Activated CD8-positive, alpha-beta T cell treated with anti-CD3 and anti-CD28 coated beads, Interleukin-2, amount 10 ng/mL, durations not matched to agents 7 days and 5 days (primary cell): ENCODE data around the gene TARBP1. TPM values are rescaled to one million over a fixed set of nuclear protein-coding genes. Genes with fewer than 3 reads are reported as not detected.

Source experiments
- ATAC-seq: fragments of 150-1000 bp; cut with Tn5 transposase; one replicate; pipeline ENCODE4 v1.10.0; 2021; ENCODE audit warnings: moderate library complexity
- CTCF ChIA-PET: fragments of 350-600 bp; sonication (Branson Sonifier 250); formaldehyde crosslinking; loops from one replicate; lab custom pipeline; 2021; ENCODE audit warnings: antibody characterized with exemption; lab: Charles Lee
- POLR2A ChIA-PET: fragments of 350-600 bp; sonication (Branson Sonifier 250); formaldehyde crosslinking; loops from one replicate; lab custom pipeline; 2021; ENCODE audit warnings: antibody characterized with exemption; lab: Charles Lee
- DNase-seq: peaks from one replicate; pipeline ENCODE4 v3.0.0-alpha.2; 2020
- H3K27ac Mint-ChIP-seq: one replicate; pipeline ENCODE4 v1.8.0; 2021; ENCODE audit warnings: mild to moderate bottlenecking, mixed read lengths
- H3K27me3 Mint-ChIP-seq: one replicate; pipeline ENCODE4 v1.8.0; 2021; ENCODE audit warnings: low read depth, mixed read lengths
- H3K36me3 Mint-ChIP-seq: one replicate; pipeline ENCODE4 v1.8.0; 2021; ENCODE audit warnings: low read depth, mixed read lengths
- H3K4me1 Mint-ChIP-seq: one replicate; pipeline ENCODE4 v1.8.0; 2021; ENCODE audit warnings: low read depth, mixed read lengths
- H3K4me3 Mint-ChIP-seq: one replicate; pipeline ENCODE4 v1.8.0; 2021; ENCODE audit warnings: mild to moderate bottlenecking, mixed read lengths
- H3K9me3 Mint-ChIP-seq: one replicate; pipeline ENCODE4 v1.8.0; 2022; ENCODE audit warnings: mixed read lengths; ENCODE audit not compliant: insufficient read depth
- total RNA-seq, 2 experiments: library from RNA; stranded (reverse); gene quantifications; one replicate each; pipeline ENCODE4 v1.2.3, GENCODE V29; 2021

Gene TARBP1
- total RNA-seq, 2 experiments from 2014 or later = 35.7 TPM

GRCh38 chr1:234489698-234490077 is 10.7 kb upstream of the TARBP1 start:
- Mint-ChIP-seq H3K27ac (no peak overlapping the region), H3K9me3 (no peaks in the 10 kb centered on the region), H3K4me1 (peaks cover 31% of the 10 kb centered on the region), H3K4me3 (no peak overlapping the region), H3K36me3 (no peaks in the 10 kb centered on the region), H3K27me3 (no peaks in the 10 kb centered on the region)
- CTCF ChIA-PET = interaction anchor here (0.5 to 3.6 kb wide), 3 partner anchors 11 to 615 kb away, joined by 3 to 27 read pairs (median 3); no protein-coding TSS in a partner anchor
- DNase-seq (no peak), ATAC-seq (no peak)
- POLR2A ChIA-PET = interaction anchor here (0.6 kb wide), 1 partner anchor 10 kb away, joined by 3 read pairs; no protein-coding TSS in a partner anchor

DNA sequence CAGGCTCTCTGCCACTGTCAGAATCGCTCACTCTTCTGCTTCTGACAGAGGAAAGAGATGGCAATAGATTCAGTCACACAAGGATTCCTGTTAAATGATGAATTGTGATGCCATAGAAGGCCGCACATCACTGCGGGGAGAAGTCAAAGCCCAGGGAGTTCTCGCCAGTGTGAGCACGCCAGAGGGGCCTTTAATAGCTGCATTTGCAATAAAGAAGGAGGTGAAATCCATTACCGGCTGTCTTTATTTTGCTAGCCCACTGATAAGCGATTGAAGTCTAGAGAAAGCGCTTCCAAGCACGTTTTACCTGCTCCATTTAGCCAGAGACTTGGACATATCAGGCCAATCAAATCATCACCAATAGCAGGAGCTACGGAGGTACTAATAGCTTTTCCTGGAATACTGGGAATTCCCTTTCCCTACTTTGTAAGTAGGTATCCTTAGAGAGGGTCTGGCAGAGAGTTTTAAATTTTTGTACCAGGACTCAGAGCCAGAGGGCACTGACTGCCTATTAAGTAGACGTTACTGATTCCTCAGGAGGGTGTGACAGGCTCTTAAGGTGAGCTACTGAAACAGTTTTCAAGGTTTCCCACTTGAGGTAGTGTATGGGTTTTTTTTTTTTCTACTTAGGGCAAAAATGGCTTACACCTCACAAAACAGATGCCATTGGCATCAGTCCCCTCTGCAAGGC is 10.2 kb upstream of the TARBP1 start:
- DNase-seq = no peak
- Mint-ChIP-seq H3K27ac (no peak overlapping the region), H3K36me3 (no peaks in the 10 kb centered on the region), H3K4me1 (peaks cover 31% of the 10 kb centered on the region), H3K27me3 (no peaks in the 10 kb centered on the region), H3K4me3 (no peak overlapping the region), H3K9me3 (no peaks in the 10 kb centered on the region)
- CTCF ChIA-PET = interaction anchor here (0.5 to 3.6 kb wide), 3 partner anchors 11 to 616 kb away, joined by 3 to 27 read pairs (median 3); no protein-coding TSS in a partner anchor
- no peak for ATAC-seq
- POLR2A ChIA-PET = interaction anchor here (0.6 kb wide), 1 partner anchor 10 kb away, joined by 3 read pairs; no protein-coding TSS in a partner anchor

DNA sequence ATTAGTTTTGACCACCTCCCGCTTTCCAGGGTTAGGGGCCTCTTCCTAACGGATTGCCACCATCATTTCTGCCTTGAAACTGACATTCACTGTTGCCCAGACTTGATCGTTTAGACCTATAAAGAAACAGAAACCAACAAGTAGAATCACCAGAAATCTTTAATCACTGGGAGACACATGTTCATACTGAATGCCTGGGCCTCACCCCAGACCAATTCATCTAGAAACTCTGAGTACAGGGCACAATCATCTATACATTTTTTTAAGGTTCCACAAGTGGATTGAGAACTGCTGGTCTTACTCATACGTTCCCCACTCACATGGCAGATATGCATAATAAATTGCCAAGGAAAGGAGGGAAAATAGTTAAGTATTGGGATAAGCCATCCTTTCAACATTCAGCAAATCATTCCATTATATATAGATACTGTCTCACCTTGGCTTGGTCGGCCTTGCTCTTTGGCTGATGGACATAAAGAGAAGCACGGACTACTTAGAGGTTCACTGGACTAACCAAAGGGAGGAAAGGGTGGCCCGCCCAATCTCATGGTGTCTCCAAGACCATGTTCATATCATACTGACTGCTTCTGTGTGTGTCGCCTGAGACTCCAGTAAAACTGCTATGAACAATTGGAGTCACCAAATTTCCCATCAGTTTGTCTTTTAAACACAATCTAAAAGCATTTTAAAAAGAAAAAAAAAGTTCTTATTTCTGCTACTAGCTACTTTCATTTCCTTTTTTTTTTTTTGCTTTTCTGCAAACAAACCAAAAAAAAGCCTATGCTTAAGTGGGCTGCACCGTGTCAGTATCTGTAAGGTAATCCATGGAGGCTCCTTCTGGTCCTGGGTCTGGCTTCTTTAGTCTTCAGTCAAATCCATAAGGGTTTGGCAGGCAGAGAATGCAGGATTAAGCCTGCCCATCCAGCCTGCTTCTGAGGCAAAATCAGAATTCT is 9.4 kb upstream of the TARBP1 start:
- CTCF ChIA-PET = interaction anchor here (0.7 to 3.6 kb wide), 30 partner anchors 7 to 1016 kb away, joined by 3 to 27 read pairs (median 5); partner anchors contain the start of genes B3GALNT2, IRF2BP2 and TOMM20
- Mint-ChIP-seq H3K27ac (peak overlapping the region; percentile 9), H3K9me3 (no peaks in the 10 kb centered on the region), H3K4me1 (peaks cover 31% of the 10 kb centered on the region), H3K4me3 (peak overlapping the region; percentile 8), H3K36me3 (no peaks in the 10 kb centered on the region), H3K27me3 (peaks cover 4% of the 10 kb centered on the region)
- no peak for ATAC-seq
- POLR2A ChIA-PET = interaction anchor here (1.1 to 1.6 kb wide), 3 partner anchors 10 to 840 kb away, joined by 3 to 7 read pairs (median 4); partner anchors contain the start of genes ARID4B and GGPS1
- no peak for DNase-seq

DNA sequence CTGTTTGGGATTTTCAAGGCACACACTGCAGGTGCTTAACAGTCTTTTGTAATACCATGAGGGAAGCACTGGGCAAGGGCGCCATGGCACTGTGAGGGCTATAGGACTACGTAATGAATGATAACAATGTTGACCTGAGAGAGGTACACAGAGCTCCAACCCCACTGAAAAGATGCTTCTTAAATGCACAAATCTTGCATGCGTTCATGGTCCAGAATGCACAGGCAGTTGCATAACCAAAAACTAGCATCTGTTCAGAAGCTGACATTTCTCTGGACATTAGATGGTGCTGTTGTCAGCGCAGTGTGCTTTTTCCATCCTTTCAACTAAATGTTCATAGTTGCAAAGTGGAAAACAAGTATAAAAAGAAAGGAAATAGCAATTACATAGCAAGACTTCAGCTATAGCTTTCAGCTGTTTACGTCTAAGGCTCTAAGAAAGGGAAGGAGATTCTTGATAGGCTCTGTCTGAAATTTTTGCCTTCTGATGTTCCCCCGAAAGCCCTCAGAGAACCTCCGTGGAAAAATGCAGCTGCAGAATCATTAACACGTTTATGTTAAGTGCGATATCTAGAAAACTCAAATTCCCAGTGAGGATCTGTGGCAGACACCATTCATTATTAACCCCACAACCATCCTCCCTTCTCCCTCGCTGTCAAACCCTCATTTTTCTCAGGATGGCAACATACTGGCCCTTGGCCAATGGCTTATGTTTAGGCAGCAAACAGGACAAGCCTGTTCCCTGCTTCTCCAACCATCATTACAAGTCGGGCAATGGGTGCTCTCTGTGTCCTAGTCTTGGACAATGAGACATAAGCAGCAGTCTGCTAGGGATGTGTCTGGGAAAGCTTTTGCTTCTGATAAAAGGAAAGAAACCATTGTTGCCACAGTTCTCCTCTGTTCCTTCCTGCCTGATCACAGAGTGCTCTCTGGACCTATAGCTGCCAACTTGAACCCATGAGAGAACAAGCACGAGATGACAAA is 8.2 kb upstream of the TARBP1 start:
- peaks cover 16% of the 10 kb centered on the region for H3K27me3 Mint-ChIP-seq
- ChIA-PET POLR2A (interaction anchor here (0.6 to 1.6 kb wide), 5 partner anchors 9 to 841 kb away, joined by 3 to 7 read pairs (median 3); partner anchors contain the start of genes ARID4B and GGPS1), CTCF (interaction anchor here (0.7 to 3.6 kb wide), 50 partner anchors 9 to 1017 kb away, joined by 3 to 27 read pairs (median 4); partner anchors contain the start of genes B3GALNT2, IRF2BP2 and TOMM20)
- ATAC-seq = peak; percentile 66
- H3K36me3 Mint-ChIP-seq = no peaks in the 10 kb centered on the region
- H3K4me1 Mint-ChIP-seq = peaks cover 31% of the 10 kb centered on the region
- H3K9me3 Mint-ChIP-seq = no peaks in the 10 kb centered on the region
- H3K4me3 Mint-ChIP-seq = no peak overlapping the region
- DNase-seq = peak; percentile 59
- no peak overlapping the region for H3K27ac Mint-ChIP-seq

- Mint-ChIP-seq H3K9me3 (no peaks in the 10 kb centered on the region), H3K4me3 (no peak overlapping the region), H3K36me3 (no peaks in the 10 kb centered on the region), H3K27me3 (peaks cover 20% of the 10 kb centered on the region), H3K4me1 (peaks cover 21% of the 10 kb centered on the region), H3K27ac (no peak overlapping the region)
- ChIA-PET CTCF (interaction anchor here (0.7 to 2.9 kb wide), 7 partner anchors 10 to 930 kb away, joined by 3 to 14 read pairs (median 4); no protein-coding TSS in a partner anchor), POLR2A (no interaction called here)
- no peak for ATAC-seq
- no peak for DNase-seq
These were observed 6.2 kb upstream of the TARBP1 start for GRCh38 chr1:234484991-234485739.

DNA sequence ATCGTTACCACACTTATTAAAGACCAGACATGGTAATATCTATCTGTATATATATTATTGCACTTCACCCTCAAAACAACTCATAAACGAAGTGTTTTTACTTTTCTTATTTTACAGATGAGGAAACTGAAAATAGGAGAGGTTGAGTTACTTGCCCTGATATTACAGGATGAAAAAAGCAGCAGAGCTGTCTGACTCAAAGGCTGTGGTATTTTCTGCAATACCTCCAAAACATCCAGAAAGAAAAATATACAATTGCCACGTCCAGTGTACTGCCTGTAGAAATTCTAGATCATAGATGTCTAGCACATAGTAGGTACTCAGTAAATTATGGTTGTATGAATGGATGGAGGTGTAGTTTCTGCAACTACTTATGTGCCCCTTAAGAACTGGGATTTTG is 5.2 kb upstream of the TARBP1 start:
- POLR2A ChIA-PET = no interaction called here
- DNase-seq = no peak
- CTCF ChIA-PET = interaction anchor here (0.7 to 1.5 kb wide), 2 partner anchors 11 to 600 kb away, joined by 3 to 4 read pairs; no protein-coding TSS in a partner anchor
- Mint-ChIP-seq H3K27ac (no peak overlapping the region), H3K36me3 (no peaks in the 10 kb centered on the region), H3K27me3 (peaks cover 20% of the 10 kb centered on the region), H3K4me1 (peaks cover 24% of the 10 kb centered on the region), H3K9me3 (no peaks in the 10 kb centered on the region), H3K4me3 (no peak overlapping the region)
- ATAC-seq = no peak

DNA sequence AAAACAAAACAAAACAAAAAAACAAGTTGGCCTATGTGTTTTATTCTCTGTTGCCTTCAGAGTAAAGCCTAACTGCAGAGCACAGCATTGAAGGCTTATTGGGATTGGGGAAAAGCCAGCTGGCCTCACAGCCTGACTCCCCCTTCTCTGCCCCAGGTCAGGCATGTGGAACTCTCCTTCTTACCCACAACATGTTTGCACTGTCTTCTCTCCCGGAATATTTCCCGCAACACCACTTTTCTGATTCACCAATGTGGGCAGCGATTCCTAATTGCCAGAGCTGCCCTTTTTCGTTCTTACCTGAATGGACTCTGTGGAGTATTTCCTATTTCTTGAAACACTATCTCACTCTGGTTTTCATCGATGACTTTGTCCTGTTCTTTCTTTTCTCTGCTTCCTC is 2.8 kb upstream of the TARBP1 start:
- Mint-ChIP-seq H3K36me3 (no peaks in the 10 kb centered on the region), H3K9me3 (no peaks in the 10 kb centered on the region), H3K27ac (no peak overlapping the region), H3K27me3 (peaks cover 20% of the 10 kb centered on the region), H3K4me1 (peaks cover 17% of the 10 kb centered on the region), H3K4me3 (no peak overlapping the region)
- ATAC-seq (no peak), DNase-seq (no peak)
- CTCF ChIA-PET = no interaction called here
- POLR2A ChIA-PET = interaction anchor here (1.0 kb wide), 1 partner anchor 243 kb away, joined by 3 read pairs; no protein-coding TSS in a partner anchor

DNA sequence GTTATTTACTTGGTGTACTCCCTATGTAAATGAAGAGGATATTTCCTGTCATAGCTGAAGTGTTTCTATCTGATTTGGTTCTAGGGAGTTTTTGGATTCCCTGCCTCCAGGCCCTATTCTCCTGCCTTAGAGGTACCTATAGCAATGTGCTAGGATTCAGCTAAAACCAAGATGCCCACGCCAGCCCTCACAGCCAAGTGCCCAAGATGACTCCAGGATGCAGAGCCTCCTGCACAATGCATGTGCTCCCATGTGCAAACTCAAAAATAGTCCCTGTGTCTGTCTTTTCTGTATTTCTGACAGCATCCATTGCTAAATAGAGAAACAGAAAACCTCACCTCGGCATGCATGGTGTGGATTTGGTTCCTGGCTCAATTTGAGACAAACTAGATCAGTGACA is 887 bp upstream of the TARBP1 start:
- ChIA-PET CTCF (interaction anchor here (1.2 to 1.4 kb wide), 2 partner anchors 20 to 625 kb away, joined by 5 to 6 read pairs; no protein-coding TSS in a partner anchor), POLR2A (no interaction called here)
- peaks cover 36% of the 10 kb centered on the region for H3K4me1 Mint-ChIP-seq
- H3K27me3 Mint-ChIP-seq = peaks cover 20% of the 10 kb centered on the region
- H3K4me3 Mint-ChIP-seq = peak overlapping the region; percentile 70
- DNase-seq (no peak), ATAC-seq (no peak)
- no peaks in the 10 kb centered on the region for H3K9me3 Mint-ChIP-seq
- peaks cover 7% of the 10 kb centered on the region for H3K36me3 Mint-ChIP-seq
- no peak overlapping the region for H3K27ac Mint-ChIP-seq

- Mint-ChIP-seq H3K36me3 (peaks cover 9% of the 10 kb centered on the region), H3K27ac (peak overlapping the region; percentile 72), H3K4me3 (peak overlapping the region; percentile 70), H3K9me3 (no peaks in the 10 kb centered on the region), H3K4me1 (peaks cover 42% of the 10 kb centered on the region), H3K27me3 (peaks cover 20% of the 10 kb centered on the region)
- ChIA-PET CTCF (interaction anchor here (2.1 kb wide), 1 partner anchor 20 kb away, joined by 7 read pairs; no protein-coding TSS in a partner anchor), POLR2A (no interaction called here)
- DNase-seq (no peak), ATAC-seq (no peak)
These were observed 256 bp upstream of the TARBP1 start for GRCh38 chr1:234479310-234479559.

- H3K4me3 Mint-ChIP-seq = peak overlapping the region; percentile 83
- peak; percentile 80 for DNase-seq
- CTCF ChIA-PET = interaction anchor here (0.7 to 2.1 kb wide), 11 partner anchors 9 to 938 kb away, joined by 3 to 10 read pairs (median 3); no protein-coding TSS in a partner anchor
- peaks cover 9% of the 10 kb centered on the region for H3K36me3 Mint-ChIP-seq
- peaks cover 51% of the 10 kb centered on the region for H3K4me1 Mint-ChIP-seq
- H3K27ac Mint-ChIP-seq = peak overlapping the region; percentile 81
- peak; percentile 85 for ATAC-seq
- peaks cover 14% of the 10 kb centered on the region for H3K27me3 Mint-ChIP-seq
- no peaks in the 10 kb centered on the region for H3K9me3 Mint-ChIP-seq
- POLR2A ChIA-PET = interaction anchor here (0.8 to 1.7 kb wide), 12 partner anchors 9 to 509 kb away, joined by 3 to 7 read pairs (median 3); partner anchors contain the start of genes COA6 and IRF2BP2
These were observed 863 bp downstream of the TARBP1 start for GRCh38 chr1:234478152-234478480.
